ENCODE results near the gene FOLR2.

Gene FOLR2

DNA sequence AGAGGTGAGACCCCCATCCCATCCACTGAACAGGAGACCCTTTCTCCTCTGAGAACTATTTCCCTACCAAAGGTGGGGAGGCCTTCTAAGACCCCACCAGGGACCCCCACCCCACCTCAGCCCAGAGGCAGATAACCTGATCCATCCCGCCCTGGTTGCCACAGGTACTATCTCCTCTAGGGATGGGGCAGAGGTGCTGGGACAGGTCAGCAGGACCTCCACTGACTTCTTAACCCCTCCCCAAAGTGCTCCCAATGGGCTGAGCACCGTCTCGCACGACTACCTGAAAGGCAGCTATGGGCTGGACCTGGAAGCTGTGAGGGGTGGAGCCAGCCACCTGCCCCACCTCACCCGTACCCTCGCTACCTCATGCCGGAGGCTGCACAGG lies 12.2 kb downstream of the FOLR2 start:
- no peak overlapping the region for H3K9ac ChIP-seq (ENCODE audit: low read length)
- H3K27me3 ChIP-seq (ENCODE audit: insufficient read depth, low read length), result no peaks in the 10 kb centered on the region
- no peak overlapping the region for H3K4me3 ChIP-seq (ENCODE audit: low read depth, low read length, poor library complexity, severe bottlenecking)
- H3K9me3 ChIP-seq (ENCODE audit: low read length), result no peaks in the 10 kb centered on the region
- peaks cover 56% of the 10 kb centered on the region for H3K36me3 ChIP-seq (ENCODE audit: insufficient read depth, low read length)
- H3F3A ChIP-seq (ENCODE audit: insufficient read depth, low read length), result no peaks in the 10 kb centered on the region
- H3K4me1 ChIP-seq (ENCODE audit: insufficient read depth, low read length, severe bottlenecking), result peaks cover 32% of the 10 kb centered on the region
- no peak overlapping the region for H2AFZ ChIP-seq (ENCODE audit: low read length)
- TF ChIP-seq, protein P1, sequence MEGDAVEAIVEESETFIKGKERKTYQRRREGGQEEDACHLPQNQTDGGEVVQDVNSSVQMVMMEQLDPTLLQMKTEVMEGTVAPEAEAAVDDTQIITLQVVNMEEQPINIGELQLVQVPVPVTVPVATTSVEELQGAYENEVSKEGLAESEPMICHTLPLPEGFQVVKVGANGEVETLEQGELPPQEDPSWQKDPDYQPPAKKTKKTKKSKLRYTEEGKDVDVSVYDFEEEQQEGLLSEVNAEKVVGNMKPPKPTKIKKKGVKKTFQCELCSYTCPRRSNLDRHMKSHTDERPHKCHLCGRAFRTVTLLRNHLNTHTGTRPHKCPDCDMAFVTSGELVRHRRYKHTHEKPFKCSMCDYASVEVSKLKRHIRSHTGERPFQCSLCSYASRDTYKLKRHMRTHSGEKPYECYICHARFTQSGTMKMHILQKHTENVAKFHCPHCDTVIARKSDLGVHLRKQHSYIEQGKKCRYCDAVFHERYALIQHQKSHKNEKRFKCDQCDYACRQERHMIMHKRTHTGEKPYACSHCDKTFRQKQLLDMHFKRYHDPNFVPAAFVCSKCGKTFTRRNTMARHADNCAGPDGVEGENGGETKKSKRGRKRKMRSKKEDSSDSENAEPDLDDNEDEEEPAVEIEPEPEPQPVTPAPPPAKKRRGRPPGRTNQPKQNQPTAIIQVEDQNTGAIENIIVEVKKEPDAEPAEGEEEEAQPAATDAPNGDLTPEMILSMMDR (IDR thresholded peaks at IDR 0.05; ENCODE audit: low read length), result no peak
- no peak for TF ChIP-seq EZH2 (IDR thresholded peaks at IDR 0.05; ENCODE audit: borderline replicate concordance, low read length)
- no peaks in the 10 kb centered on the region for H4K20me1 ChIP-seq (ENCODE audit: insufficient read depth, low read length)
- no peak overlapping the region for H3K27ac ChIP-seq (ENCODE audit: low read depth, low read length, poor library complexity, severe bottlenecking)
- no peaks in the 10 kb centered on the region for H3K9me2 ChIP-seq (ENCODE audit: low read depth, low read length)
- H3K4me2 ChIP-seq (ENCODE audit: low read length), result no peak overlapping the region
- no peaks in the 10 kb centered on the region for H3K79me2 ChIP-seq (ENCODE audit: insufficient read depth, low read length)

DNA sequence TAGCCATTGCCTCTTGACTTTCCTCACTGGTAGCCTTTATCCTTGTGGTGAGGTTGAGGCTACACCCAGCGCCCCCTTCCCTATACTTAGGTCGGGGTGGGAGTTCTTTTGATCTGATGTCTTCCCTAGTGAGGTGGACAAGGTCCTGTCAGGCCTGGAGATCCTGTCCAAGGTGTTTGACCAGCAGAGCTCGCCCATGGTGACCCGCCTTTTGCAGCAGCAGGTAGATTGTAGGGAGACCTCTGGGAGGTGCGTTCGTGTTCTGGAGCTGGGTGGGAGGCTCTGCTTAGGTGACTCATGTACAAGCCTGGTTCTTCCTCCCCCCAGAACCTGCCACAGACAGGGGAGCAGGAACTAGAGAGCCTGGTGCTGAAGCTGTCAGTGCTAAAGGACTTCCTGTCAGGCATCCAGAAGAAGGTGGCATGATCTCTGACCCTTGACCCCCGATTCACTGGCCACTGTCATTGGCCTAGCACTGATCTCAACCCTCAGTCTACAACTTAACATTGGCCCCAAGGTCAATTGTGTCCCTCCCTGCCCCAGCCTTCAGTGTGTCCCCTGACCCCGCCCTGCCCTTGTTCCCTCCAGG lies 12.8 kb downstream of the FOLR2 start:
- H3K27ac ChIP-seq (ENCODE audit: low read depth, low read length, poor library complexity, severe bottlenecking), result no peak overlapping the region
- H3K27me3 ChIP-seq (ENCODE audit: insufficient read depth, low read length), result no peaks in the 10 kb centered on the region
- no peaks in the 10 kb centered on the region for H3K79me2 ChIP-seq (ENCODE audit: insufficient read depth, low read length)
- H3K4me3 ChIP-seq (ENCODE audit: low read depth, low read length, poor library complexity, severe bottlenecking), result no peak overlapping the region
- no peaks in the 10 kb centered on the region for H3F3A ChIP-seq (ENCODE audit: insufficient read depth, low read length)
- no peaks in the 10 kb centered on the region for H3K9me2 ChIP-seq (ENCODE audit: low read depth, low read length)
- peaks cover 62% of the 10 kb centered on the region for H3K36me3 ChIP-seq (ENCODE audit: insufficient read depth, low read length)
- H3K4me2 ChIP-seq (ENCODE audit: low read length), result no peak overlapping the region
- no peak overlapping the region for H3K9ac ChIP-seq (ENCODE audit: low read length)
- no peaks in the 10 kb centered on the region for H3K9me3 ChIP-seq (ENCODE audit: low read length)
- H4K20me1 ChIP-seq (ENCODE audit: insufficient read depth, low read length), result no peaks in the 10 kb centered on the region
- H3K4me1 ChIP-seq (ENCODE audit: insufficient read depth, low read length, severe bottlenecking), result peaks cover 32% of the 10 kb centered on the region
- H2AFZ ChIP-seq (ENCODE audit: low read length), result no peak overlapping the region
- TF ChIP-seq EZH2 (IDR thresholded peaks at IDR 0.05; ENCODE audit: borderline replicate concordance, low read length), result no peak

DNA sequence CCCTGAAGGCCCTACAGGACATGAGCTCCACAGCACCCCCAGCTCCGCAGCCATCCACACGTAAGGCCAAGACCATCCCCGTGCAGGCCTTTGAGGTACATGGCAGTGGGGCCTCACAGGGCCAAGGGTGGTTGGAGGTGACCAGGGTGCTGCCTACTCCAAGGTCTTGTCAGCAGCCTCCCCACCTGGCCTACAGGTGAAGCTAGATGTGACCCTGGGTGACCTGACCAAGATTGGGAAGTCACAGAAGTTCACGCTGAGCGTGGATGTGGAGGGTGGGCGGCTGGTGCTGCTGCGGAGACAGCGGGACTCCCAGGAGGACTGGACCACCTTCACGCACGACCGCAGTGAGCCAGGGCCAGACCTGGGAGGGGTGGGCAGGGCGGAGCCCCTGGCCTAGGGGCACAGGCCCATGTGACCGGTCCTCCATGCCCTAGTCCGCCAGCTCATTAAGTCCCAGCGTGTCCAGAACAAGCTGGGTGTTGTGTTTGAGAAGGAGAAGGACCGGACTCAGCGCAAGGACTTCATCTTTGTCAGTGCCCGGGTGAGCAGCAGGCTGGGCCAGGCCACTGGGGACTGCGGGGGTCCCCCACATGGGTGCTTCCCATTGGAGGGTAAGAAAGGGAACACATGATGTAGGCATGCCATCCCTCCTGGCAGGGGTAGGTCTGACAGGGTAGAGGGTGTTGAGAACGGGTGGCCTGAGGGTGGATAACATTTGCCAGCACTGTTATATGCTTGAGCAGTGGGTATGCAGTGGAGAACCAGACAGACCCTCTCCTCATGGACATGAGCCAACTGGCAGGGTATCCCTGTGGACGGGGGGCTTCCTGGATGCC lies 13.6 kb downstream of the FOLR2 start:
- Histone ChIP-seq H3K27me3 (ENCODE audit: insufficient read depth, low read length) (no peaks in the 10 kb centered on the region), H3K4me3 (ENCODE audit: low read depth, low read length, poor library complexity, severe bottlenecking) (no peak overlapping the region), H2AFZ (ENCODE audit: low read length) (no peak overlapping the region), H3K9me3 (ENCODE audit: low read length) (no peaks in the 10 kb centered on the region), H3F3A (ENCODE audit: insufficient read depth, low read length) (no peaks in the 10 kb centered on the region), H3K27ac (ENCODE audit: low read depth, low read length, poor library complexity, severe bottlenecking) (no peak overlapping the region), H3K36me3 (ENCODE audit: insufficient read depth, low read length) (peaks cover 69% of the 10 kb centered on the region), H3K4me1 (ENCODE audit: insufficient read depth, low read length, severe bottlenecking) (peaks cover 31% of the 10 kb centered on the region), H3K9ac (ENCODE audit: low read length) (no peak overlapping the region), H3K9me2 (ENCODE audit: low read depth, low read length) (no peaks in the 10 kb centered on the region), H3K4me2 (ENCODE audit: low read length) (no peak overlapping the region), H4K20me1 (ENCODE audit: insufficient read depth, low read length) (no peaks in the 10 kb centered on the region), H3K79me2 (ENCODE audit: insufficient read depth, low read length) (no peaks in the 10 kb centered on the region)
- TF ChIP-seq, protein P1 (IDR thresholded peaks at IDR 0.05; ENCODE audit: low read length), result no peak
- TF ChIP-seq EZH2 (IDR thresholded peaks at IDR 0.05; ENCODE audit: borderline replicate concordance, low read length), result no peak

All from OCI-LY1 (cell line).